KMS-11 (cell line): ENCODE results near the gene C1QL4.
"Not testable (repeated sequence)": the region's sequence is repeated elsewhere in the genome, so short reads cannot be mapped to it uniquely, and the experiment has no call there.

Experiments
- H2AFZ ChIP-seq: fragments of 200-600 bp; sonication (generic); 2 replicates; pipeline ENCODE4 v1.6.1; 2016; ENCODE audit warnings: antibody characterized with exemption, mixed run types, low read depth
- H3K27ac ChIP-seq: fragments of 200-600 bp; sonication (generic); 2 replicates; pipeline ENCODE4 v1.6.1; 2016; ENCODE audit warnings: mild to moderate bottlenecking, mixed run types
- H3K27me3 ChIP-seq: fragments of 200-600 bp; sonication (generic); 2 replicates; pipeline ENCODE4 v1.6.1; 2017; ENCODE audit warnings: mild to moderate bottlenecking, low read depth, mixed run types, moderate library complexity; ENCODE audit not compliant: insufficient read depth
- H3K36me3 ChIP-seq: fragments of 200-600 bp; sonication (generic); 2 replicates; pipeline ENCODE4 v1.6.1; 2017; ENCODE audit warnings: mild to moderate bottlenecking, mixed run types; ENCODE audit not compliant: insufficient read depth
- H3K4me1 ChIP-seq: fragments of 200-600 bp; sonication (generic); 2 replicates; pipeline ENCODE4 v1.6.1; 2016; ENCODE audit warnings: mild to moderate bottlenecking, low read depth, mixed run types; ENCODE audit not compliant: poor library complexity, severe bottlenecking
- H3K4me2 ChIP-seq: fragments of 200-600 bp; sonication (generic); 2 replicates; pipeline ENCODE4 v1.7.0; 2016; ENCODE audit warnings: mild to moderate bottlenecking, mixed run types
- H3K4me3 ChIP-seq: fragments of 200-600 bp; sonication (generic); IDR thresholded peaks from 2 replicates; pipeline ENCODE4 v1.6.1; 2017; ENCODE audit warnings: low read depth, low read length, mixed read lengths; ENCODE audit not compliant: insufficient read depth
- H3K79me2 ChIP-seq: fragments of 200-600 bp; sonication (generic); 2 replicates; pipeline ENCODE4 v1.6.1; 2016; ENCODE audit warnings: low read depth, mixed run types; ENCODE audit not compliant: insufficient read depth
- H3K9ac ChIP-seq: fragments of 200-600 bp; sonication (generic); 2 replicates; pipeline ENCODE4 v1.6.1; 2016; ENCODE audit warnings: mild to moderate bottlenecking, mixed run types
- H4K20me1 ChIP-seq: fragments of 200-600 bp; sonication (generic); 2 replicates; pipeline ENCODE4 v1.6.1; 2016; ENCODE audit warnings: mild to moderate bottlenecking, mixed run types; ENCODE audit not compliant: insufficient read depth
- TF ChIP-seq, protein P1 (sequence below): fragments of 200-600 bp; sonication (generic); conservative IDR thresholded peaks from 2 replicates; pipeline ENCODE4 v1.6.1; 2017; ENCODE audit warnings: low read depth, mild to moderate bottlenecking, antibody characterized with exemption, low read length, moderate library complexity, mixed read lengths

C1QL4 gene

DNA sequence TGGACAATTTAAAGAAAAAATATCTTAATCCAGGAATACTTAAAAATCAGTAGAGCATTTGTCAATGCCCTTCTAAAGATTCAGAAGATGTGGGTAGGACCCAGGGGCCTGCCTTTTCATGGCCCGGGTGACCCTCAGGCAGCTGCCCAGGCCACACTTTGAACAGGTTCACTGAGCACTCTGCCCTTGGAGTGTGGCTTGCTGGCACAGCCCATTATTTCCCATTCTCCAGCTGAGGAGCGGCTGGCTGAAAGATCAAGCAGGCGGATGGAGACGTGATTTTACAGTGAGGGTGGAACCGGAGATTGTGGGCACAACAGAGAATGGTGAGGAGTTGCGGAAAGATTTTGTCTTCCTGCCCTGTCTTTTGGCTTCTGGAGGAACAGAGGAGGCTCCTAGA lies 49.1 kb downstream of the C1QL4 start:
- TF ChIP-seq, protein P1, sequence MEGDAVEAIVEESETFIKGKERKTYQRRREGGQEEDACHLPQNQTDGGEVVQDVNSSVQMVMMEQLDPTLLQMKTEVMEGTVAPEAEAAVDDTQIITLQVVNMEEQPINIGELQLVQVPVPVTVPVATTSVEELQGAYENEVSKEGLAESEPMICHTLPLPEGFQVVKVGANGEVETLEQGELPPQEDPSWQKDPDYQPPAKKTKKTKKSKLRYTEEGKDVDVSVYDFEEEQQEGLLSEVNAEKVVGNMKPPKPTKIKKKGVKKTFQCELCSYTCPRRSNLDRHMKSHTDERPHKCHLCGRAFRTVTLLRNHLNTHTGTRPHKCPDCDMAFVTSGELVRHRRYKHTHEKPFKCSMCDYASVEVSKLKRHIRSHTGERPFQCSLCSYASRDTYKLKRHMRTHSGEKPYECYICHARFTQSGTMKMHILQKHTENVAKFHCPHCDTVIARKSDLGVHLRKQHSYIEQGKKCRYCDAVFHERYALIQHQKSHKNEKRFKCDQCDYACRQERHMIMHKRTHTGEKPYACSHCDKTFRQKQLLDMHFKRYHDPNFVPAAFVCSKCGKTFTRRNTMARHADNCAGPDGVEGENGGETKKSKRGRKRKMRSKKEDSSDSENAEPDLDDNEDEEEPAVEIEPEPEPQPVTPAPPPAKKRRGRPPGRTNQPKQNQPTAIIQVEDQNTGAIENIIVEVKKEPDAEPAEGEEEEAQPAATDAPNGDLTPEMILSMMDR = no peak
- H3K4me3 ChIP-seq = no peak overlapping the region

DNA sequence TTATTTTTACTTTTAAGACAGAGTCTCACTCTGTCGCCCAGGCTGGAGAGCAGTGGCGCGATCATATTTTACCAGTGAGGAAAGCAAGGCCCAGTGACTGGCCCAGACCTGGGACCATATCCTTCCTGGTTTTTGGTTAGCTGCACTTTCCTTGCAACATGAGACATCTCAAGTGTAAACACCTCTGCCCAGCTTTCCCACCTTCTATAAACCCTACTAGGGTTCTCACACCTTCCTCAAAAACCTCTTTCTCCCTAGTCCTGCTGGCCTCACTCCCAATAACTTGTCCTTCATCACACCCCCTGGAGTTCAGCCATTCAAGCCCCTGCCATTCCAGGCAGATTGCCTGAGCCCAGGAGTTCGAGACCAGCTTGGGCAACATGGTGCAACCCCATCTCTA lies 52.3 kb downstream of the C1QL4 start:
- H3K9ac ChIP-seq = no peak overlapping the region
- peaks cover 17% of the 10 kb centered on the region; the same call in 1 of the 2 replicates for H3K27me3 ChIP-seq
- no peaks in the 10 kb centered on the region for H4K20me1 ChIP-seq
- no peak overlapping the region for H3K27ac ChIP-seq
- no peaks in the 10 kb centered on the region for H3K36me3 ChIP-seq
- H3K4me2 ChIP-seq = no peak overlapping the region
- H2AFZ ChIP-seq = no peak overlapping the region
- no peaks in the 10 kb centered on the region for H3K4me1 ChIP-seq
- H3K79me2 ChIP-seq = no peaks in the 10 kb centered on the region
- no peak overlapping the region for H3K4me3 ChIP-seq
- TF ChIP-seq, protein P1 = no peak

More for the DNA sequence above, 49.1 kb downstream of the C1QL4 start:
- Histone ChIP-seq H3K4me1 (no peaks in the 10 kb centered on the region), H3K27me3 (peaks cover 17% of the 10 kb centered on the region; the same call in 1 of the 2 replicates), H2AFZ (no peak overlapping the region), H3K9ac (no peak overlapping the region), H3K36me3 (no peaks in the 10 kb centered on the region), H3K27ac (no peak overlapping the region), H4K20me1 (no peaks in the 10 kb centered on the region), H3K4me2 (no peak overlapping the region), H3K79me2 (no peaks in the 10 kb centered on the region)

DNA sequence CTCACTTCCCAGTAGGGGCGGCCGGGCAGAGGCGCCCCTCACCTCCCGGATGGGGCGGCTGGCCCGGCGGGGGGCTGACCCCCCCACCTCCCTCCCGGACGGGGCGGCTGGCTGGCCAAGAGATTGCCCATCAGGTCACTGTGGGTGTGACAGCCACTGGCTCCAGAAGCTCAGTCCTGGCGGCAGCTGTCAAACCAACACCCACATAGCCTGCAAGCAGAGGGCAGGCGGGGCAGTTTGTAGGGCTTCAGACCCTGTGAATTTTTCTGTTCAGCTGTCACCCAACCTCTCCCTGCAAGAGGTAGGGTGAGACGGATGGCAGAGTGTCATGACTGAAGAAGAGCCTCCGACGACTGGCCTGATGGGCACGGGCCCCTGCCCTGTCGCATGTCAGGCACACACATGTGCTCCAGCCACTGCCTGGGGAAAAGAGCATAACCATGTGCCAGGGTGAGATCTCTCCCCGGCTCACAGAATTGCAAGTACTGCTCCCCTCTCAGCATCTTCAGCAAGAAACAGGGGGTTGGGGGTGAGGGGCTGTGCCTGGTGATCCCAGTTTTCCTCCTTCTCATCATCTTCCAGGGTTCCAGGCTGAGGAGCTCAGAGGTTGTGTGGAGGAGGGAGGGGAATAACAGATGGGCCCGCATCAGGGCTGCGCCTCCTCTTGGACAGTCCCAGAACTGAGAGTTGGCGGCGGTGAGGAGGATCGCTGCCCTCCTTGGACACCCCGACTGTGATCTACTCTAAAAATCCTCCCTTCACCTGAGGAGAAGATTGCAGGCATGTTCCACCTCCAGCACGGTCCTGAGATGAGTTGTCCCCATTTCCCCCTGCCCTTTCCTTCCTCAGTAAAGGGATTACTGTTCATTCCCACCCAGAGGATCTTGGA lies 53.2 kb downstream of the C1QL4 start:
- no peaks in the 10 kb centered on the region for H3K4me1 ChIP-seq

DNA sequence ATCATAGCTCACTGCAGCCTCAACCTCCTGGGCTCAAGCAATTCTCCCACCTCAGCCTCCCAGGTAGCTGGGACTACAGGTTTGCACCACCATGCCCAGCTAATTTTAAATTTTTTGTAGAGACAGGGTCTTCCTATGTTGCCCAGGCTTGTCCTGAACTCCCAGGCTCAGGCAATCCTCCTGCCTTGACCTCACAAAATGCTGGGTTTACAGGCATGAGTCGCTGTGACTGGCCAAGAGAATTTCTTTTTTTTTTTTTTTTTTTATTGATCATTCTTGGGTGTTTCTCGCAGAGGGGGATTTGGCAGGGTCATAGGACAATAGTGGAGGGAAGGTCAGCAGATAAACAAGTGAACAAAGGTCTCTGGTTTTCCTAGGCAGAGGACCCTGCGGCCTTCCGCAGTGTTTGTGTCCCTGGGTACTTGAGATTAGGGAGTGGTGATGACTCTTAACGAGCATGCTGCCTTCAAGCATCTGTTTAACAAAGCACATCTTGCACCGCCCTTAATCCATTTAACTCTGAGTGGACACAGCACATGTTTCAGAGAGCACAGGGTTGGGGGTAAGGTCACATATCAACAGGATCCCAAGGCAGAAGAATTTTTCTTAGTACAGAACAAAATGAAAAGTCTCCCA lies 54.1 kb downstream of the C1QL4 start:
- H3K27me3 ChIP-seq = peaks cover 13% of the 10 kb centered on the region; the same call in 1 of the 2 replicates
- not testable (repeated sequence) for H3K4me1 ChIP-seq, H3K9ac ChIP-seq, H2AFZ ChIP-seq, H3K79me2 ChIP-seq, H4K20me1 ChIP-seq, H3K4me3 ChIP-seq, H3K36me3 ChIP-seq, H3K27ac ChIP-seq, H3K4me2 ChIP-seq

More for the DNA sequence above, 53.2 kb downstream of the C1QL4 start:
- Histone ChIP-seq H3K27ac (no peak overlapping the region), H3K79me2 (no peaks in the 10 kb centered on the region), H3K36me3 (no peaks in the 10 kb centered on the region), H4K20me1 (no peaks in the 10 kb centered on the region), H3K4me3 (no peak overlapping the region), H3K27me3 (peaks cover 17% of the 10 kb centered on the region; the same call in 1 of the 2 replicates), H2AFZ (no peak overlapping the region), H3K4me2 (no peak overlapping the region), H3K9ac (no peak overlapping the region)
- TF ChIP-seq, protein P1 = no peak
